WI38 (cell line): ENCODE results near the gene CEP131.

Source experiments
- H3K4me3 ChIP-seq: 2 replicates; pipeline ENCODE4 v1.5.1; 2011; ENCODE audit warnings: low read depth, mild to moderate bottlenecking, control low read depth, low read length
- TF ChIP-seq, protein P1 (sequence below): IDR thresholded peaks from 2 replicates; pipeline ENCODE4 v1.5.1; 2012; ENCODE audit warnings: low read depth, mild to moderate bottlenecking, control low read depth, low read length

CEP131 gene

DNA sequence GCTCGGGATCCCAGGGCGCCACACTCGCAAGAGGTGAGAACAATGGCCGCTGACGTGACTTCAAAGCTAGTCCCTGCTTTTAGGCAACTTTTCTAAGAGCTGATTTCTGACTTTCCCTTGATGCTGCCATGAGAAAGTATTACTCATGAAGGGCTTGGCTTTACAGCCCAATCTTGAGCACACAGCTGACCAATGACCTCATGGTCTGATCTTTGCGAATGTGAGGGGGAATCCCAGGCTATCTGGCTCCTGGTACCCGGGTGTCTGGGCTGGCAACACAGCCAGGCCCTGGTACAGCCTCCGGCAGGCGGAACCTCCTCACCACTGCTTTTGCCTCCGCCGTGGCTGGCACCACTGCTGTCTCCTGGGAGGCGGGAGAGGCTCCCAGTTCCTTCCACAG is 33.9 kb upstream of the CEP131 start:
- TF ChIP-seq, protein P1, sequence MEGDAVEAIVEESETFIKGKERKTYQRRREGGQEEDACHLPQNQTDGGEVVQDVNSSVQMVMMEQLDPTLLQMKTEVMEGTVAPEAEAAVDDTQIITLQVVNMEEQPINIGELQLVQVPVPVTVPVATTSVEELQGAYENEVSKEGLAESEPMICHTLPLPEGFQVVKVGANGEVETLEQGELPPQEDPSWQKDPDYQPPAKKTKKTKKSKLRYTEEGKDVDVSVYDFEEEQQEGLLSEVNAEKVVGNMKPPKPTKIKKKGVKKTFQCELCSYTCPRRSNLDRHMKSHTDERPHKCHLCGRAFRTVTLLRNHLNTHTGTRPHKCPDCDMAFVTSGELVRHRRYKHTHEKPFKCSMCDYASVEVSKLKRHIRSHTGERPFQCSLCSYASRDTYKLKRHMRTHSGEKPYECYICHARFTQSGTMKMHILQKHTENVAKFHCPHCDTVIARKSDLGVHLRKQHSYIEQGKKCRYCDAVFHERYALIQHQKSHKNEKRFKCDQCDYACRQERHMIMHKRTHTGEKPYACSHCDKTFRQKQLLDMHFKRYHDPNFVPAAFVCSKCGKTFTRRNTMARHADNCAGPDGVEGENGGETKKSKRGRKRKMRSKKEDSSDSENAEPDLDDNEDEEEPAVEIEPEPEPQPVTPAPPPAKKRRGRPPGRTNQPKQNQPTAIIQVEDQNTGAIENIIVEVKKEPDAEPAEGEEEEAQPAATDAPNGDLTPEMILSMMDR: no peak
- no peak overlapping the region for H3K4me3 ChIP-seq

DNA sequence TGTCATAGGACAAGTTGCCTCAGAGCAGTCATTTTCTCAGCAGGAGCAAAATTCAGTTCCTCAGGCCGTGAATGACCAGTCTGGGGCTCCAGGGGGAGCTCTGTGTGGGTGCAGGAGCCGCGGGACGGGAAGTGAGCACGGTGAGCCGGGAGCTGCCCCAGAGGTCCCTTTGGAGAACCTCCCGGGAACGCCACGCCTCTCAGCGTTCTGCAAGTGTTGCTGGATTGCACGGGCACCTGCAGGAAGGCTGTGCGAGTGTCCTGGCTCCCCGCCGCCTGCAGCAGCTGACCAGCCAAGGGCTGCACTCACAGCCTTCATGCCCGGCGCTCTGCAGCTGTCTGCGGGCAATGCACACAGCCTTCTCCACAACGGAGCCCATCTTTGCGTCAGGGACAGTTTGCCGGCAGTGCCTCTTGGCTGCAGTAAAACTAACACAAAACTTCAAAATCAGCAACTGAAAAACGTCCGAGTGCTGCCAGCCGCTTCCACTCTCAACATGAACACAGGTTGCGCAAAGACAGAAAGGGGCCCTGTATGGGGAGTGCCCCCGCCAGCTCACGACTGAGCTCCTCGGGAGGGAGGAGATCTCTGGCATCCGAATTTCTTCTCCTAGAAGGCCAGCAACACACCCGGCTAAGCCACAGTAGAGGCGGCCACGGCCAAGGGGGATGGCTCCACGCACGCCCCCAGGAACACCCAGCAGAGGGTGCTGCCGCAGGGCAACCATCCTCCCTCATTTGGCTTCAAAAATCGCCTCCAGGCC is 32.4 kb upstream of the CEP131 start:
- H3K4me3 ChIP-seq: no peak overlapping the region
- TF ChIP-seq, protein P1: peak; percentile 64

DNA sequence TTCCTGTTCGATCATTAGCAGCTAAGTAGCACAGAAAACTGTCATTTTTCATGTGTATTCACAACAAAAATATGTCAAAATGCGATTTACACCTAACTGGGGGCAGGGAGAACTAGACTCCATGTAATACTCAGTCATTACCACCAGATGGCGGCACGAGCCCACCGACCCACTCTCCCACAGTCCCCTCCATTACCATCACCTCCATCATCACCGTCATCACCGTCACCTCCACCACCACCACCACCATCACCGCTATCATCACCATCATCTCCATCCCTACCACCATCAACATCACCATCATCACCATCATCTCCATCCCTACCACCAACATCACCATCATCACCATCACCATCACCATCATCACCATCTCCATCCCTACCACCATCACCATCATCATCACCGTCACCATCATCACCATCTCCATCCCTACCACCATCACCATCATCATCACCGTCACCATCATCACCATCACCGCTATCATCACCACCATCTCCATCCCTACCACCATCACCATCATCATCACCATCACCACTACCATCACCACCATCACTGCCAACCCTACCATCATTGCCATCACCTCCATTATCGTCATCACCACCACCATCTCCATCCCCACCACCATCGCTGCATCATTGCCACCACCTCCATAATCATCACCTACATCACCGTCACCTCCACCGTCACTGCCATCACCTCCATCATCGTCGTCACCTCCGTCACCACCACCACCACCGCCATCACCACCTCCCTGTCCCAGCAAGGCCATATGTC is 30.8 kb upstream of the CEP131 start:
- H3K4me3 ChIP-seq: no peak overlapping the region
- TF ChIP-seq, protein P1: peak; percentile 61

DNA sequence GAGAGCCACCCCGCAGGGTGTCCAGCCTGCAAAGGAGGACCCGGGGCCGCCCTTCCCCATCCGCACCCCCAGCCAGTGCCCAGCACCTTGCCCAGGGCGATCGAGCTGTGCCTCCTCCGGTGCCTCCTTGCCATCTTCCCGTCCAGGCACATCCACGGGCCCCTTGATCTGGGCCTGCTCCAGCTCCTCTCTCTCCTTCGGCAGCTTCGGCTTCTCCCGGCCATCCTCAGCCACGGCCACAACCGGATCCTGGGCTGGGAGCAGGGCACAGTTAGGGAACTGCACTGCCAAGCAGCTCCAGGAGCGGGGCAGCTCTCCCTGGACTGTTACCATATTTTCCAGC is 30.2 kb upstream of the CEP131 start:
- TF ChIP-seq, protein P1: no peak
- no peak overlapping the region for H3K4me3 ChIP-seq

DNA sequence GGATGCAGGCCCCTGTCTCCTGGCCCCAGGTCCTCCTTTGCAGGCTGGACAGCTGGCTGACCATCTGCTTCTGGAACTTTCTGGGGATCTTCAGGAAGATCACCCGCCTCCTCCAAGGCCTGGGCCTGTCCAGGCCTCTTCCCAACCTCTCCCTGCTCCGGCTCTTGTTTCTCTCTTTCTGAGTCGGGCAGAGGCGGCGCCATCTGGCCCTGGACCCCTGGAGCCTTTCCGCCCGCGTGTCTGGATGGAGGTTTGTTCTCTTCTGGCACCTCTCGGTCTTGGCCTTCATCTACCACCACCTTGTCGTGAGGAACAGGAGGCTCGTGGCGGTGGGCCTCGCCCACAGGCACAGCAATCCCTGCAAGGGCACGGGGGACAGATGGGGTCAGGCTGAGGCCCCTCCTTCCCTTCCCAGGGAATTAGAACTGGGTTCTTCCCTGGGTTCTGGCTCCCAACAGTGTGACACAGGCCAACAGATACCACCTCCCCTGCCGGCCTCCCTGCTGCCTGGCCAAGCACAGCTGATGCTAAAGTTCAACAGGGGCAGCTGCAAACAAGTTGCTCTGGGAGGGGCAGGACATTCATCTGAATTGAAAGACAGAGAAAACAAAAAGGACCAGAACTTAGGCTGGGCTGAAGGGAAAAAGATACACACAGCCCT is 29.7 kb upstream of the CEP131 start:
- no peak overlapping the region for H3K4me3 ChIP-seq
- TF ChIP-seq, protein P1: no peak

DNA sequence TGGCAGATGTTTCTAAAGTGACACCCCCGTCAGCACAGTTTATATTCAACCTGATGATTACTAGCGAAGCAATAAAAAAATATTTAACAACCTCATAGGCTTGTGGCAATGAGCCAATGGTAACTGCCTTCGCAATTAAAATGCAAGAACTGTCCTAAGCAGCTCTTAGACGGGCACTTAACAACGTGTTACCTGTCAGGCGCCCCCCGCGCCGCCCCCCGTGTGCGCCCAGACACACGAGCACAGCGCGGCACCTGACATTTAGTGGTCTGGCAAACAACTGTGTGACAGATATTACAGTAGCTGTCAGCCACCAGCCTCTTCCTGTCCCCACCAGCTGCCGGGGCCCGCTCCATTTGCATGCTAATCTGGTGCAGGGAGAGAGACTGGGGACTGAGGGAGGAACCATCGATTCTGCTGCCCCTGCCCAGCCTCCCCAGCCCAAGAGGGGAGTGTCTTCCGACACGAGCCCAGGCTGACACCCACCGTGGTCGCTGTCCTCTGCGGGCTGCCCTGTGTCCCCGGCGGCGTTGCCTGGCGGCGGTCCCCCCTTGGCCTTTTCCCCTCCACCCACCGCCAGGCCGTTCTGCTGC is 29.0 kb upstream of the CEP131 start:
- TF ChIP-seq, protein P1: no peak
- no peak overlapping the region for H3K4me3 ChIP-seq
